Esophagus squamous epithelium (tissue), 5 donors: ENCODE measurements around the gene NAV2. TPM values are rescaled to one million over a fixed set of nuclear protein-coding genes. Genes with fewer than 3 reads are reported as not detected.
A peak's percentile ranks its signal among the peaks of the same experiment; 100 is the strongest.

ENCODE experiments used
- DNase-seq: peaks from one replicate; lab custom pipeline; 2025; lab: John Stamatoyannopoulos, UW
- H3K27ac ChIP-seq, 4 donors: fragments of 200-600 bp; sonication (generic); one replicate each; pipeline ENCODE4 v1.5.1; 2016 to 2019; ENCODE audit warnings: mild to moderate bottlenecking in 1 of 4
- H3K27me3 ChIP-seq, 4 donors: fragments of 200-600 bp; sonication (generic); 1 replicate in 3 of 4; 2 replicates in 1 of 4; pipeline versions ENCODE4 v1.5.1 to v1.6.0; 2017 to 2021; ENCODE audit warnings: antibody characterized with exemption in 1 of 4
- H3K36me3 ChIP-seq, 3 donors: fragments of 200-600 bp; sonication (generic); one replicate each; pipeline ENCODE4 v1.5.1; 2016 to 2019
- H3K4me1 ChIP-seq, 3 donors: fragments of 200-600 bp; sonication (generic); one replicate each; pipeline ENCODE4 v1.5.1; 2017 to 2019
- H3K4me3 ChIP-seq, 4 donors: fragments of 200-600 bp; sonication (generic); 1 replicate in 3 of 4; 2 replicates in 1 of 4; pipeline ENCODE4 v1.5.1; 2016 to 2019; ENCODE audit warnings: mild to moderate bottlenecking in 2 of 4, moderate library complexity in 1 of 4
- H3K9me3 ChIP-seq, 3 donors: fragments of 200-600 bp; sonication (generic); one replicate each; pipeline ENCODE4 v1.5.1; 2016 to 2019
- POLR2A ChIP-seq, 4 donors: fragments of 450-650 bp; IDR thresholded peaks; one replicate each; pipeline ENCODE4 v1.6.1; 2017; ENCODE audit warnings: antibody characterized with exemption in 4 of 4, mild to moderate bottlenecking in 4 of 4, moderate library complexity in 3 of 4
- WGBS, 2 donors: methylation state at CpG; one replicate each; pipeline ENCODE4 v1.1.5; 2018; 5-methylcytosine and 5-hydroxymethylcytosine counted together
- intact Hi-C: fragments of 100-400 bp; cut with DNase I; formaldehyde crosslinking; loops from one replicate; pipeline ENCODE4 v1.15.0; 2022
- total RNA-seq, 4 donors: library from RNA; depleted of rRNA; stranded (reverse); fragments of >200 nt; gene quantifications; one replicate each; pipeline ENCODE4 v1.1.0, GENCODE V29; 2016
- TF ChIP-seq, protein P1 (sequence below), 6 experiments: fragments of 450-650 bp in 4 of 6; fragments of 200-600 bp in 2 of 6; sonication (generic) in 2 of 6; IDR thresholded peaks; one replicate each; pipeline ENCODE4 v1.5.1; 2016 to 2019; ENCODE audit warnings: antibody characterized with exemption in 6 of 6, mild to moderate bottlenecking in 4 of 6, moderate library complexity in 4 of 6
- donor health status: DM: yes; HTN: yes; CAD: no.

The NAV2 gene
- total RNA-seq, 4 donors from 2014 or later = 4.9 to 19.1 (median 14.6) TPM

DNA sequence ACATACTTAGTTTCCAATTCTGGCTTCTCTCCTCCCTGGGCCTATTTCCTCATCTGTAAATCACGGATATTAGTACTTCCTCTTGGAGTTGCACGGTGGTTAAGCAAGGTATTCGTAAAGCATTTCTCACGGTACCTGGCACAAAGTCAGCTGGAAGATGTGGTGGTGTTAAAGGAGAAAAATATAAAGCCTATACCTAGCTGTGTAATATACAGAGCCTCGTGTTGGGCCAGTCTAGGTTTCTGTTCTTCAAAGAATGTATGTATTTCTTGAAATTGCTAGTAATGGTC is 400.5 kb downstream of the NAV2 start:
- Histone ChIP-seq H3K27me3 (no peaks in the 10 kb centered on the region), H3K9me3 (no peaks in the 10 kb centered on the region), H3K4me1 (peaks cover 24 to 33% (median 28%) of the 10 kb centered on the region in 3 donors), H3K27ac (peak overlapping the region; percentile 79 to 88 (median 88)), H3K4me3 (no peak overlapping the region), H3K36me3 (peaks cover 1 to 69% (median 4%) of the 10 kb centered on the region in 3 donors)
- DNase-seq = no peak
- 12 to 26% methylated on average over 5 of the region's 5 CpGs for WGBS, 2 donors
- intact Hi-C loops = no loop called here
- TF ChIP-seq, protein P1, sequence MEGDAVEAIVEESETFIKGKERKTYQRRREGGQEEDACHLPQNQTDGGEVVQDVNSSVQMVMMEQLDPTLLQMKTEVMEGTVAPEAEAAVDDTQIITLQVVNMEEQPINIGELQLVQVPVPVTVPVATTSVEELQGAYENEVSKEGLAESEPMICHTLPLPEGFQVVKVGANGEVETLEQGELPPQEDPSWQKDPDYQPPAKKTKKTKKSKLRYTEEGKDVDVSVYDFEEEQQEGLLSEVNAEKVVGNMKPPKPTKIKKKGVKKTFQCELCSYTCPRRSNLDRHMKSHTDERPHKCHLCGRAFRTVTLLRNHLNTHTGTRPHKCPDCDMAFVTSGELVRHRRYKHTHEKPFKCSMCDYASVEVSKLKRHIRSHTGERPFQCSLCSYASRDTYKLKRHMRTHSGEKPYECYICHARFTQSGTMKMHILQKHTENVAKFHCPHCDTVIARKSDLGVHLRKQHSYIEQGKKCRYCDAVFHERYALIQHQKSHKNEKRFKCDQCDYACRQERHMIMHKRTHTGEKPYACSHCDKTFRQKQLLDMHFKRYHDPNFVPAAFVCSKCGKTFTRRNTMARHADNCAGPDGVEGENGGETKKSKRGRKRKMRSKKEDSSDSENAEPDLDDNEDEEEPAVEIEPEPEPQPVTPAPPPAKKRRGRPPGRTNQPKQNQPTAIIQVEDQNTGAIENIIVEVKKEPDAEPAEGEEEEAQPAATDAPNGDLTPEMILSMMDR (IDR thresholded peaks at IDR 0.05) = no peak
- no peak for TF ChIP-seq POLR2A (IDR thresholded peaks at IDR 0.05)

DNA sequence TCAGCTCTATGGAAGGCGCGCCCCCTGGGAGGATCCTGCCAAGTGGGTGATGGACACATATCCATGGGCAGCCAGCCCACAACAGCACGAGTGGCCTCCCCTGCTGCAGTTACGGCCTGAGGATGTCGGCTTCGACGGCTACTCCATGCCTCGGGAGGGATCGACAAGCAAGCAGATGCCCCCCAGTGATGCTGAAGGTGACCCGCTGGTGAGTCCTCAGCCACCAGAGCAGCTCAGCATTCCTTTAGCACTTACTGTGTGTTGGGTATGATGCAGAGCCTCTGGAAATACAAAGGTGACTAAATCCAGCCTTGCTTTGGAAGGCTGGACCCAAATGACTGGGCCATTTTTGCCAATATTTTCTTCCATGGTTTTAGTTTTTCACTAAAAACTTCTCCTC is 402.0 kb downstream of the NAV2 start:
- H3K9me3 ChIP-seq = no peaks in the 10 kb centered on the region
- intact Hi-C loops = no loop called here
- no peak overlapping the region for H3K4me3 ChIP-seq
- peaks cover 24 to 33% (median 28%) of the 10 kb centered on the region in 3 donors for H3K4me1 ChIP-seq
- H3K27me3 ChIP-seq = no peaks in the 10 kb centered on the region
- WGBS, 2 donors = 94 to 100% methylated on average over 1 to 10 of the region's 10 CpGs
- no peak for TF ChIP-seq POLR2A (IDR thresholded peaks at IDR 0.05)
- TF ChIP-seq, protein P1 (IDR thresholded peaks at IDR 0.05) = no peak
- H3K27ac ChIP-seq = no peak overlapping the region
- peaks cover 0 to 69% (median 8%) of the 10 kb centered on the region in 3 donors for H3K36me3 ChIP-seq
- DNase-seq = no peak

DNA sequence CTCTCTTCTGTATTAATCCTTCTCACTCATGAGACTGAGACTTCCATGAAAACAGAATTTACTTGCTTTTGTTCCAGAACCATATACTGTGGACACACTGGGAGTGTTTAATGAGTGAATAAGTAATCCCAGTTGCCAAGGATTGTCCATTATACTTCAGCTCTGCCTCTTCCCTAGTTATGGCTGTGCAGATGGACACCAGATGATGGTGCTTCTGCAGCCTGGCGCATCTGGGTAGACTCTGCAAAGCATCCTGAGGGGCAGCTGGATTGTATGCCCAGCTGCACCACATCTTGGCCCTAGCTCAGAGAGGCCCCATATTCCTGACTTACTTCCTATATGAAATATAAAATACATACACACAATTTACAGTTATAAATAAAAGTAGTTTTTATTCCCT is 404.2 kb downstream of the NAV2 start:
- TF ChIP-seq, protein P1 (IDR thresholded peaks at IDR 0.05) = no peak
- TF ChIP-seq POLR2A (IDR thresholded peaks at IDR 0.05) = no peak
- Histone ChIP-seq H3K4me3 (no peak overlapping the region), H3K9me3 (no peaks in the 10 kb centered on the region), H3K36me3 (peaks cover 0 to 72% (median 8%) of the 10 kb centered on the region in 3 donors), H3K27ac (no peak overlapping the region), H3K27me3 (no peaks in the 10 kb centered on the region), H3K4me1 (peaks cover 12 to 18% (median 15%) of the 10 kb centered on the region in 3 donors)
- intact Hi-C loops = loop anchor here (5.0 kb wide), 1 partner anchor 160 kb away; no protein-coding TSS in a partner anchor
- DNase-seq = no peak
- WGBS, 2 donors = 0 to 67% methylated on average over 1 of the region's 1 CpG

DNA sequence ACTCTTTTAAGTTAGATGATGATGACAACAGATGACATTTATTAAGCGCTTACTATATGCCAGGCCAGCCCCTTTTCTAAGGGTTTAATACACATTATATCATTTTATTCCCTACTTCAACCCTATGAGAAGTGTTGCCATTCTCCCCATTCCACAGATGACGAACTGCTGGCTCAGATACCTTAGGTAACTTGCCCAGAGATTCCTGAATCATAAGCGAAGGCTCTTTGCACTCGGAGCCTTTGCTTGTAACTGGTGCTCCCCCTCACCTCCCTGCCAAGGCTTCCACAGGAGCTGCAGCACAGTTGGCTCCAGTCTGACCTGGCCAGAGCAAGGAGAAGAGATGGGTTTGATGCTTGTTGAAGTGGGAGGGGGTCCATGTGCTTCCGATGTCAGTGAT is 404.7 kb downstream of the NAV2 start:
- 72 to 75% methylated on average over 5 of the region's 5 CpGs for whole genome bisulfite sequencing, 2 donors
- no peak for DNase-seq
- no peak for TF ChIP-seq POLR2A (IDR thresholded peaks at IDR 0.05)
- TF ChIP-seq, protein P1 (IDR thresholded peaks at IDR 0.05) = no peak
- Histone ChIP-seq H3K9me3 (no peaks in the 10 kb centered on the region), H3K4me1 (peaks cover 7 to 13% (median 11%) of the 10 kb centered on the region in 3 donors), H3K36me3 (peaks cover 0 to 72% (median 8%) of the 10 kb centered on the region in 3 donors), H3K27me3 (no peaks in the 10 kb centered on the region), H3K27ac (no peak overlapping the region), H3K4me3 (no peak overlapping the region)
- intact Hi-C loops = loop anchor here (5.0 kb wide), 1 partner anchor 160 kb away; no protein-coding TSS in a partner anchor

DNA sequence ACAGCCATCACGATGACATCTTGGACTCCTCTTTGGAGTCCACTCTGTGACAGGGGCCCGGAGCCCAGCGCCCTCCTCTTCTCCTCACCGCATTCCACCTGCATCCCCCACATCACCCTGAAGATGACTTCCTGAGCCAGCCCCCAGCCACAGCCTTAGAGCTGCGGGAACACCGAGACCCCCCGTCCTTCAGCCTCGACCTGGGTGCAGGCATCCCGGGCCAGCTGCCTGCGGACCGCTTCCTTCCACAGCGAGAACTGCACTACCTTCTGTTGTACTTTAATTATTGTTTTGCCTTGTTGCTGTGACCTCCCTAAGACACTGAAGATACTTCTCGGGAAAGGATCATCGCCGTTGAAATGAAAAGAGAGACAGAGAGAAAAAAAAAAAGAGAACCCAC is 405.6 kb downstream of the NAV2 start:
- DNase-seq = no peak

More for the DNA sequence above, 405.6 kb downstream of the NAV2 start:
- Histone ChIP-seq H3K9me3 (no peaks in the 10 kb centered on the region), H3K27ac (no peak overlapping the region), H3K4me3 (no peak overlapping the region), H3K4me1 (peaks cover 0 to 4% (median 2%) of the 10 kb centered on the region in 3 donors), H3K36me3 (peaks cover 0 to 72% (median 8%) of the 10 kb centered on the region in 3 donors), H3K27me3 (no peaks in the 10 kb centered on the region)
- intact Hi-C loops = loop anchor here (5.0 kb wide), 1 partner anchor 161 kb away; no protein-coding TSS in a partner anchor
- TF ChIP-seq POLR2A (IDR thresholded peaks at IDR 0.05) = no peak
- 96 to 97% methylated on average over 12 of the region's 15 CpGs for WGBS, 2 donors
